Measurements from ENCODE around the gene BMAL1.

DNA sequence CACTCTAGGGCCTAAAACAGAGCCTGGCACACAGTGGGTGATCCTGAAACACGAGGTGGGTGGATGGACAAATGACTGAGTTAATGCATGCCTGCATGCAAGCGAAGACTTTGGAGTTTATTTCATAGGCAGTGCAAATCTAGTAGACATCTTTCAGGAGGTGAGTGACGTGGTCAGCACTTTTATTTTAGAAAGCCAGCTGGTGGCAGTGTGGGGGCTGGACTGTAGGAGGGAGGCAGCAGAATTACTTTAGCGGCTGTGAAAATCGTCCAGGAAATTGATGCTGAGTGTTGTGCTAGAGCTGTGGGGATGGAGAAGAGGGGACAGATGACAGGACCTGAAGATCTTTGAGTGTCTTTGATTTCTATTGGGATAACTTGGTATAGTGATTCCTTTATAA is 47.1 kb downstream of the BMAL1 start:
- TF ChIP-seq, protein P1, sequence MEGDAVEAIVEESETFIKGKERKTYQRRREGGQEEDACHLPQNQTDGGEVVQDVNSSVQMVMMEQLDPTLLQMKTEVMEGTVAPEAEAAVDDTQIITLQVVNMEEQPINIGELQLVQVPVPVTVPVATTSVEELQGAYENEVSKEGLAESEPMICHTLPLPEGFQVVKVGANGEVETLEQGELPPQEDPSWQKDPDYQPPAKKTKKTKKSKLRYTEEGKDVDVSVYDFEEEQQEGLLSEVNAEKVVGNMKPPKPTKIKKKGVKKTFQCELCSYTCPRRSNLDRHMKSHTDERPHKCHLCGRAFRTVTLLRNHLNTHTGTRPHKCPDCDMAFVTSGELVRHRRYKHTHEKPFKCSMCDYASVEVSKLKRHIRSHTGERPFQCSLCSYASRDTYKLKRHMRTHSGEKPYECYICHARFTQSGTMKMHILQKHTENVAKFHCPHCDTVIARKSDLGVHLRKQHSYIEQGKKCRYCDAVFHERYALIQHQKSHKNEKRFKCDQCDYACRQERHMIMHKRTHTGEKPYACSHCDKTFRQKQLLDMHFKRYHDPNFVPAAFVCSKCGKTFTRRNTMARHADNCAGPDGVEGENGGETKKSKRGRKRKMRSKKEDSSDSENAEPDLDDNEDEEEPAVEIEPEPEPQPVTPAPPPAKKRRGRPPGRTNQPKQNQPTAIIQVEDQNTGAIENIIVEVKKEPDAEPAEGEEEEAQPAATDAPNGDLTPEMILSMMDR (IDR thresholded peaks at IDR 0.05 in 8 of 11, conservative IDR thresholded peaks at IDR 0.05 in 3 of 11), result no peak
- TF ChIP-seq POLR2A (IDR thresholded peaks at IDR 0.05) (no peak), POLR2AphosphoS5 (IDR thresholded peaks at IDR 0.05) (no peak)
